ENCODE results near the gene FHL3.

FHL3 gene

DNA sequence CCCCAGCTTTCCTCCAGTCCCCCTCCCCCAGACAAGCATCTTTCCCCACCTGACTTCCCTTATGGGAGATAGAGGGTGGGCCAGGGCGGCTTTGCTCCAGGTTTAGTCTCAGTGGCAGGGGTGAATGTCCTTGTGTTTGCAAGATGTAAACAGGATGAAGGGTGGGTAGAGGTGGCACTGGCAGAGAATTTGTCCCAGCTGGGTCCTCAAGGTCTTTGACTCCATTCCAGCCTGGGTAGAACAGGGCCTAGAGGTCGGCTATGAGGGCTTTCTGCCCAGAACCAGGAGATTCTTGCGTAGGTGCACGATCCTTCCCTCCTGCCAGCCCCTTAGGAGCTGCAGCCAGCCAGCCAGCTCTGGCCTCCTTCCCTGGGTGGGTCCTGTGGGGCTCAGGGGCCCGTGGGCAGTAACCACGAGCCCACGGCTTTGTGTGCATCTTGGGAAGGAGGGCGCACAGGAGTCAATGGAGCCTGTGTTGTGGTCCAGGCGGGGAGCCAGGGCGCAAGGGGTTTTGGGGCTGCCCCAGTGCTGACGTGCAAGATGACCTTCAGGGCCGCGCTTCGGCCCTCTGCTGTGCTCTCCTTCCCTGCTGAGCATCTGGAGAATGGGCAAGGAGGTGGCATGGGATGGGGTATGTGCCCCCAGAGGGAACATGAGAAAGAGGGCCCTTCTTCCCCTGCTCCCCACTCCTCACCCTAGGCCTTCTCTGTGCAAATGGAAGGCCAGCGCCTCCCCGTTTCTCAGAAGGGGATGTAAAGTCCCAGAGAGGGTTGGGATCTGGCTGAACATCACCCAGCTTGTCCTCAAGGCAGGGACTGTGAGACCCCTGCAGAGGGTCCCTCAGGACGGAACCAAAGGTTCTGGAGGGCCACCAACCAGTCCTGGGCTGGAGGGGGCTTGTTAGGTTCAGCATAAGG lies 25.5 kb upstream of the FHL3 start:
- Histone ChIP-seq H3K9ac (ENCODE audit: low read length) (peak overlapping the region; percentile 62), H3K79me1 (replicated peaks; ENCODE audit: low read length, poor library complexity, severe bottlenecking) (peaks cover 2% of the 10 kb centered on the region), H3K4me2 (ENCODE audit: low read length, poor library complexity, severe bottlenecking) (peak overlapping the region; percentile 40), H3K23ac (ENCODE audit: low read length in 2 of 2) (no peak overlapping the region), H3K4ac (ENCODE audit: low read depth in 1 of 2, low read length in 2 of 2) (peak overlapping the region; percentile 49 to 96), H2BK12ac (ENCODE audit: low read length in 2 of 2) (peak overlapping the region; percentile 85 to 88), H3K27me3 (ENCODE audit: control insufficient read depth in 1 of 2, insufficient read depth in 1 of 2, low read length in 2 of 2) (peaks cover 0 to 5% of the 10 kb centered on the region in 2 experiments), H2BK15ac (ENCODE audit: low read depth, poor library complexity, severe bottlenecking) (peak overlapping the region; percentile 62), H3K27ac (ENCODE audit: low read length, poor library complexity, severe bottlenecking) (no peak overlapping the region), H4K91ac (ENCODE audit: low read length) (peak overlapping the region; percentile 81), H2AK5ac (ENCODE audit: low read length, severe bottlenecking) (peak overlapping the region; percentile 29), H2BK120ac (ENCODE audit: low read depth, low read length) (peak overlapping the region; percentile 80), H2BK5ac (ENCODE audit: low read depth, low read length, poor library complexity, severe bottlenecking) (no peak overlapping the region), H3K36me3 (ENCODE audit: control insufficient read depth in 1 of 2, insufficient read depth in 2 of 2, low read depth in 1 of 2, low read length in 2 of 2) (peaks cover 9 to 14% of the 10 kb centered on the region in 2 experiments), H3K9me3 (ENCODE audit: control insufficient read depth, low read length) (no peaks in the 10 kb centered on the region), H3K14ac (ENCODE audit: low read length in 2 of 2) (peak overlapping the region in 1 of 2 experiments; percentile 12), H4K8ac (ENCODE audit: low read length) (peak overlapping the region; percentile 66), H2AFZ (ENCODE audit: low read depth, low read length) (no peak overlapping the region), H3K18ac (ENCODE audit: low read depth in 1 of 2, low read length in 2 of 2) (peak overlapping the region; percentile 75 to 78), H3K4me1 (ENCODE audit: control insufficient read depth, insufficient read depth, low read depth, low read length) (peaks cover 41% of the 10 kb centered on the region), H3K4me3 (ENCODE audit: insufficient read depth in 1 of 2, low read depth in 1 of 2, low read length in 2 of 2) (no peak overlapping the region)
- 92% methylated on average over 17 of the region's 17 CpGs for WGBS
- DNase-seq, result no peak

DNA sequence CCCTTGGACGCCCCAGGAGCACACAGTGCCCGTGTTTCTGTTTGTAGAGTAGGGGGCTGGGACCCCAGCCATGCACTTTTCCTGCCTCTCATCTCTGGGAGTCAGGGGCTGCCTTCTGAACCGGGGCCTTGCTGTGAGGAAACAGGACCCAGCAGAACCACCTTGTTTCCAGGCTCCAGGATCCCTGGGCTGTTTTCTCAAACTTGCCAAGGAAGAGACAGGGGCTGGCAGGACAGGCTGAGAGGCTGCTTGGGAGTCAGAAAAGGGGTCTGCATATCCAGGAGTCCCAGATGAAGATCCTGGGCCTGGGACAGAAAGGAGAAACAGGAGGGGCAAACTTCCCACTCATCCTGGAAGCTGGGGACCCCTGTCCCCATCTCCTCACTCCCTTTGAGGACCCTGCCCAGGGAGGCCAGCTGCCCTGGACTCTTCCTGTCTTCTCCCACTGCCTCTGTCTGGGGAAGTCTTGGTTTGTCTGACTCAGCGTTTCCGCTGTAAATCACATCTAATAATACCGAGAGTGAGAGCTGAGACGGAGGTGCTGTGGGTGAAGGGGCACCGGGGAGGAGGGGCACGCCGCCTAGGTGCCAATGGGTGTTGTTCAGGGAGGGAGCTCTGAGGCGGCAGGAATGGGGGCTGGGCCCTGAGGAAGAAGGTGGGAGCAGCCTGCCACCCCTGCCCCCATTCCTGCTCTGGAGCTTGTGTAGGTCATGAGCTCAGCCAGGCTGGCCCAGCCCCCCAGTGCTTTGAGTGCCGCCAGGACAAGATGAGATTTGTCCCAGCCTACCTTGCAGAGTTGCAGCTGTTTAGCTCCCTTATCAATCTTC lies 24.6 kb upstream of the FHL3 start:
- H3K23ac ChIP-seq (ENCODE audit: low read length in 2 of 2), result no peak overlapping the region
- peak overlapping the region in 1 of 2 experiments; percentile 47 for H3K4me3 ChIP-seq (ENCODE audit: insufficient read depth in 1 of 2, low read depth in 1 of 2, low read length in 2 of 2)
- peak overlapping the region; percentile 5 for H2BK5ac ChIP-seq (ENCODE audit: low read depth, low read length, poor library complexity, severe bottlenecking)
- H3K14ac ChIP-seq (ENCODE audit: low read length in 2 of 2), result peak overlapping the region in 1 of 2 experiments; percentile 63
- H3K4me2 ChIP-seq (ENCODE audit: low read length, poor library complexity, severe bottlenecking), result peak overlapping the region; percentile 40
- peak overlapping the region; percentile 46 to 81 for H3K4ac ChIP-seq (ENCODE audit: low read depth in 1 of 2, low read length in 2 of 2)
- peak overlapping the region; percentile 8 for H2AFZ ChIP-seq (ENCODE audit: low read depth, low read length)
- peaks cover 4% of the 10 kb centered on the region for H3K79me1 ChIP-seq (replicated peaks; ENCODE audit: low read length, poor library complexity, severe bottlenecking)
- WGBS, result 9% methylated on average over 12 of the region's 12 CpGs
- peaks cover 0 to 5% of the 10 kb centered on the region in 2 experiments for H3K27me3 ChIP-seq (ENCODE audit: control insufficient read depth in 1 of 2, insufficient read depth in 1 of 2, low read length in 2 of 2)
- peak overlapping the region; percentile 78 to 94 for H3K18ac ChIP-seq (ENCODE audit: low read depth in 1 of 2, low read length in 2 of 2)
- H3K9ac ChIP-seq (ENCODE audit: low read length), result peak overlapping the region; percentile 62
- peak overlapping the region; percentile 83 for H4K91ac ChIP-seq (ENCODE audit: low read length)
- peak overlapping the region; percentile 66 for H2BK15ac ChIP-seq (ENCODE audit: low read depth, poor library complexity, severe bottlenecking)
- peaks cover 41% of the 10 kb centered on the region for H3K4me1 ChIP-seq (ENCODE audit: control insufficient read depth, insufficient read depth, low read depth, low read length)
- DNase-seq, result peak; percentile 88
- peak overlapping the region; percentile 45 for H2BK120ac ChIP-seq (ENCODE audit: low read depth, low read length)
- H3K9me3 ChIP-seq (ENCODE audit: control insufficient read depth, low read length), result no peaks in the 10 kb centered on the region
- H3K36me3 ChIP-seq (ENCODE audit: control insufficient read depth in 1 of 2, insufficient read depth in 2 of 2, low read depth in 1 of 2, low read length in 2 of 2), result peaks cover 19 to 24% of the 10 kb centered on the region in 2 experiments
- H4K8ac ChIP-seq (ENCODE audit: low read length), result peak overlapping the region; percentile 89
- peak overlapping the region; percentile 49 for H3K27ac ChIP-seq (ENCODE audit: low read length, poor library complexity, severe bottlenecking)
- peak overlapping the region; percentile 21 for H2AK5ac ChIP-seq (ENCODE audit: low read length, severe bottlenecking)
- peak overlapping the region; percentile 7 to 76 for H2BK12ac ChIP-seq (ENCODE audit: low read length in 2 of 2)

DNA sequence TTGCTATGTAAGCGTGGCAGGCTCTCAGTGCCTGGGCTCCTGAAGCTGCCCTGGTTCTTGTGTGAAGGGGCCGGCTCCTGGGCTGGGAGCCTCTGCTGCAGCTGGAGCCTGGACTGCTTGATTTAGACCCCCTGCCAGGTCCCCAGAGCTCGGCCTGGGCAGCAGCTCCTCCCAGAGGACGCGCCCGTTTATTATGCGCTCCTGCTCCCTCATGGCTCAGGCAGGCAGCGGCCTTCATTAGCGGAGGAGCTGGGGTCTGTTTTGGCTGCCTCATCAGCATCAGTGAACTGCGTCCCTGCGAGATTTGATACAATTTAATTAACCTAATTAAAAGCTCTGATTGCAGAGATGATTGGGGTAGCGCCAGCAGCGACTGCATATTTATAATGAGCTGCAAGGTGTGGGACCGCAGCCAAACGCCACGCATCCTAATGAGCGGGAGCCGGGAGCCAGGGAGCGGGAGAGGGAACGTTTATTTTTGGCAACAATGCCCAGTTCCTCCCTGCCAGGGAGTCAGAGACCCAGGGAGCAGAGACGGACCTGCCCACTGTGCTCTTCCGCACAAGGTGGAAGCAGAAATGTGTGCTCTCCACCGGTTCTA lies 23.9 kb upstream of the FHL3 start:
- H3K18ac ChIP-seq (ENCODE audit: low read depth in 1 of 2, low read length in 2 of 2), result peak overlapping the region; percentile 78 to 94
- 27% methylated on average over 23 of the region's 23 CpGs for WGBS
- peak overlapping the region; percentile 12 for H2BK120ac ChIP-seq (ENCODE audit: low read depth, low read length)

More for the DNA sequence above, 23.9 kb upstream of the FHL3 start:
- Histone ChIP-seq H2BK5ac (ENCODE audit: low read depth, low read length, poor library complexity, severe bottlenecking) (no peak overlapping the region), H2BK15ac (ENCODE audit: low read depth, poor library complexity, severe bottlenecking) (no peak overlapping the region), H3K9ac (ENCODE audit: low read length) (peak overlapping the region; percentile 62), H2AFZ (ENCODE audit: low read depth, low read length) (no peak overlapping the region), H4K91ac (ENCODE audit: low read length) (peak overlapping the region; percentile 65), H3K27ac (ENCODE audit: low read length, poor library complexity, severe bottlenecking) (no peak overlapping the region), H2AK5ac (ENCODE audit: low read length, severe bottlenecking) (no peak overlapping the region), H3K4me1 (ENCODE audit: control insufficient read depth, insufficient read depth, low read depth, low read length) (peaks cover 41% of the 10 kb centered on the region), H3K9me3 (ENCODE audit: control insufficient read depth, low read length) (no peaks in the 10 kb centered on the region), H3K4me3 (ENCODE audit: insufficient read depth in 1 of 2, low read depth in 1 of 2, low read length in 2 of 2) (peak overlapping the region in 1 of 2 experiments; percentile 47), H3K14ac (ENCODE audit: low read length in 2 of 2) (peak overlapping the region in 1 of 2 experiments; percentile 14), H2BK12ac (ENCODE audit: low read length in 2 of 2) (peak overlapping the region; percentile 7 to 23), H4K8ac (ENCODE audit: low read length) (peak overlapping the region; percentile 89), H3K27me3 (ENCODE audit: control insufficient read depth in 1 of 2, insufficient read depth in 1 of 2, low read length in 2 of 2) (peaks cover 0 to 4% of the 10 kb centered on the region in 2 experiments), H3K4ac (ENCODE audit: low read depth in 1 of 2, low read length in 2 of 2) (peak overlapping the region in 1 of 2 experiments; percentile 81), H3K4me2 (ENCODE audit: low read length, poor library complexity, severe bottlenecking) (no peak overlapping the region), H3K36me3 (ENCODE audit: control insufficient read depth in 1 of 2, insufficient read depth in 2 of 2, low read depth in 1 of 2, low read length in 2 of 2) (peaks cover 23 to 25% of the 10 kb centered on the region in 2 experiments), H3K23ac (ENCODE audit: low read length in 2 of 2) (no peak overlapping the region), H3K79me1 (replicated peaks; ENCODE audit: low read length, poor library complexity, severe bottlenecking) (peaks cover 4% of the 10 kb centered on the region)
- DNase-seq, result peak; percentile 42
